MCF 10A (cell line): Measurements from ENCODE around the gene CCDC85A. TPM values are rescaled to one million over a fixed set of nuclear protein-coding genes. Genes with fewer than 3 reads are reported as not detected.

Experiments
- BruUV-seq: library from RNA; stranded (reverse); fragments of 400-500 nt; replicated peaks from 2 replicates; lab custom pipeline; 2021; lab: Mats Ljungman, UMichigan
- CTCF ChIA-PET: fragments of 300-600 bp; sonication (Branson Sonifier 250); formaldehyde crosslinking; extraction: SDS; loops from one replicate; lab custom pipeline; 2021; ENCODE audit warnings: antibody characterized with exemption, inconsistent platforms; lab: Yijun Ruan, JAX
- POLR2A ChIA-PET: fragments of 300-600, 350-650 bp; sonication (Branson Sonifier 250); formaldehyde crosslinking; extraction: SDS; loops from one replicate; lab custom pipeline; 2020; ENCODE audit warnings: antibody characterized with exemption, inconsistent platforms; lab: Yijun Ruan, JAX
- DNase-seq: peaks from one replicate; pipeline ENCODE4 v3.0.0-alpha.2; 2018; ENCODE audit not compliant: unreplicated experiment
- H3K27ac Mint-ChIP-seq: one replicate; pipeline ENCODE4 v1.8.0; 2022; ENCODE audit warnings: mild to moderate bottlenecking, low read depth, mixed read lengths; ENCODE audit not compliant: unreplicated experiment
- H3K27me3 Mint-ChIP-seq: one replicate; pipeline ENCODE4 v1.8.0; 2022; ENCODE audit warnings: mixed read lengths; ENCODE audit not compliant: insufficient read depth, unreplicated experiment
- H3K36me3 Mint-ChIP-seq: one replicate; pipeline ENCODE4 v1.8.0; 2022; ENCODE audit warnings: mild to moderate bottlenecking, moderate library complexity, mixed read lengths; ENCODE audit not compliant: insufficient read depth, unreplicated experiment
- H3K4me1 Mint-ChIP-seq: one replicate; pipeline ENCODE4 v1.8.0; 2022; ENCODE audit warnings: mixed read lengths; ENCODE audit not compliant: insufficient read depth, unreplicated experiment
- H3K4me3 Mint-ChIP-seq: one replicate; pipeline ENCODE4 v1.8.0; 2022; ENCODE audit warnings: mild to moderate bottlenecking, moderate library complexity, mixed read lengths; ENCODE audit not compliant: unreplicated experiment
- H3K9me3 Mint-ChIP-seq: one replicate; pipeline ENCODE4 v1.8.0; 2022; ENCODE audit warnings: mixed read lengths; ENCODE audit not compliant: unreplicated experiment
- intact Hi-C: fragments of 100-400 bp; cut with micrococcal nuclease; formaldehyde crosslinking; loops from 2 replicates; pipeline ENCODE4 v1.14.1; 2022
- total RNA-seq: library from RNA; stranded (reverse); gene quantifications from 2 replicates; pipeline ENCODE4 v1.2.3, GENCODE V29; 2022
- TF ChIP-seq, protein P1 (sequence below): fragments of 200-600 bp; IDR thresholded peaks from one replicate; pipeline ENCODE4 v1.8.0; 2022; ENCODE audit warnings: antibody characterized with exemption, mild to moderate bottlenecking; ENCODE audit not compliant: unreplicated experiment

CCDC85A gene
- total RNA-seq, 1 experiment from 2014 or later, result 0.16 TPM

DNA sequence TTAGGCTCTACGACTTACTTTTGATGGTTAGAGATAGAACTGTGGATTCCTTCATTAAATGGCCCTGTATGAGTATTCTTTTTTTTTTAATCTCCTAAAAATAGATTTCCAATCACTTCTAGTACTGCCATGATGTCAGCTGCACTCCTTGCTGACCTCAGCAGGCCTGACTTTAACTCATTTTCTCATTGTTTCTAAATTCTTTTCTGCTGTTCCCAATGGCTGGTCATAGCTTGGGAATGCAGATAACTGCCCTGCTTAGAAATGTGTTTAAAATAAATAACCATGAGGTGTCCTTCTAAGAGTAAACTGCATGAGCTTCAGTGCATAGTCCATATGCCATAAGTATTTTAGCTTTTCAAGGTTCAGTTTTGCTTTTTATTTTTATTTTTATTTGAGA lies 15.7 kb downstream of the CCDC85A start:
- no TSS peak for BruUV-seq
- DNase-seq, result no peak
- CTCF ChIA-PET, result interaction anchor here (0.7 to 1.5 kb wide), 5 partner anchors 9 to 565 kb away, joined by 3 to 6 read pairs (median 3); partner anchors contain the start of gene CCDC85A
- Mint-ChIP-seq H3K27ac (no peak overlapping the region), H3K4me1 (peaks cover 4% of the 10 kb centered on the region), H3K4me3 (no peak overlapping the region), H3K9me3 (no peaks in the 10 kb centered on the region), H3K36me3 (no peaks in the 10 kb centered on the region), H3K27me3 (no peaks in the 10 kb centered on the region)
- TF ChIP-seq, protein P1, sequence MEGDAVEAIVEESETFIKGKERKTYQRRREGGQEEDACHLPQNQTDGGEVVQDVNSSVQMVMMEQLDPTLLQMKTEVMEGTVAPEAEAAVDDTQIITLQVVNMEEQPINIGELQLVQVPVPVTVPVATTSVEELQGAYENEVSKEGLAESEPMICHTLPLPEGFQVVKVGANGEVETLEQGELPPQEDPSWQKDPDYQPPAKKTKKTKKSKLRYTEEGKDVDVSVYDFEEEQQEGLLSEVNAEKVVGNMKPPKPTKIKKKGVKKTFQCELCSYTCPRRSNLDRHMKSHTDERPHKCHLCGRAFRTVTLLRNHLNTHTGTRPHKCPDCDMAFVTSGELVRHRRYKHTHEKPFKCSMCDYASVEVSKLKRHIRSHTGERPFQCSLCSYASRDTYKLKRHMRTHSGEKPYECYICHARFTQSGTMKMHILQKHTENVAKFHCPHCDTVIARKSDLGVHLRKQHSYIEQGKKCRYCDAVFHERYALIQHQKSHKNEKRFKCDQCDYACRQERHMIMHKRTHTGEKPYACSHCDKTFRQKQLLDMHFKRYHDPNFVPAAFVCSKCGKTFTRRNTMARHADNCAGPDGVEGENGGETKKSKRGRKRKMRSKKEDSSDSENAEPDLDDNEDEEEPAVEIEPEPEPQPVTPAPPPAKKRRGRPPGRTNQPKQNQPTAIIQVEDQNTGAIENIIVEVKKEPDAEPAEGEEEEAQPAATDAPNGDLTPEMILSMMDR, result no peak
- intact Hi-C loops, result loop anchor here (10.0 kb wide), 1 partner anchor 85 kb away; no protein-coding TSS in a partner anchor
- POLR2A ChIA-PET, result interaction anchor here (1.3 kb wide), 1 partner anchor 11 kb away, joined by 3 read pairs; no protein-coding TSS in a partner anchor

DNA sequence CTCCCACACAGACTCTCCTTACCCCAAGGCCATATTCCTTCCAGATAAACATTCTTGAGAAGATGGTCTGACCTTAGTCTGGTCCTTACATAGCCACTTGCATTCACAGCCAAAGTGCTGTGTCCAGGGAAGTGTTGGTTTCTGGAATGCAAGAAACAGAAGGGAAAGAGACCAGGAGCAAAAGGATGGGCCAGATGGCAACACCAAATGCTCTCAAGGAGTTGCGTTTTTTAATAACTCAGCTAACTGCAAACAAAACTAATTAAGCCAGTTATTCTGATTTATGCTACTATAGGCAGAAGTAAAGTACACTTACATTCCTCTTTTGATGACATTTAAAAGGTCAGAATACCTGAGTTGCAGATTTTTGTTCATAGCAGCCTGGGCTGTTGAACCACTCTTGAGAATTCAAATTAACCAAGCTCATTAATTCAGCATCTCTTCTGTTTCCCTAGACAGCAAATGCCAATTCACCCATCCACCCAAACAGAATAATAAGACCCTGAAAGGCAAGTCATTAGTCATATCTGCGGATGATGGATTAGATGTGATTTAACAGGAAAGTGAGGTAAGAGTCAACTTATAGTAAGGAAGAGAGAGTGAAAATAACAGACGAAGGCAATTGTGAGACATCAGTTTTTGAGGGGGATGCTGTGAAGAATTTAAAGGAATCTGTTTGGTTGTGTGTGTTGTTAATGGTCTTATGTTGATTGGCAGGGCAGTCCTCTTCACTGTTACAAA lies 18.8 kb downstream of the CCDC85A start:
- TF ChIP-seq, protein P1, result no peak
- Mint-ChIP-seq H3K27me3 (no peaks in the 10 kb centered on the region), H3K4me1 (no peaks in the 10 kb centered on the region), H3K9me3 (no peaks in the 10 kb centered on the region), H3K4me3 (no peak overlapping the region), H3K36me3 (no peaks in the 10 kb centered on the region), H3K27ac (no peak overlapping the region)
- ChIA-PET POLR2A (no interaction called here), CTCF (interaction anchor here (0.8 to 1.8 kb wide), 4 partner anchors 11 to 1259 kb away, joined by 3 to 6 read pairs (median 4); partner anchors contain the start of gene CCDC85A)
- BruUV-seq, result no TSS peak
- no peak for DNase-seq
- intact Hi-C loops, result no loop called here

DNA sequence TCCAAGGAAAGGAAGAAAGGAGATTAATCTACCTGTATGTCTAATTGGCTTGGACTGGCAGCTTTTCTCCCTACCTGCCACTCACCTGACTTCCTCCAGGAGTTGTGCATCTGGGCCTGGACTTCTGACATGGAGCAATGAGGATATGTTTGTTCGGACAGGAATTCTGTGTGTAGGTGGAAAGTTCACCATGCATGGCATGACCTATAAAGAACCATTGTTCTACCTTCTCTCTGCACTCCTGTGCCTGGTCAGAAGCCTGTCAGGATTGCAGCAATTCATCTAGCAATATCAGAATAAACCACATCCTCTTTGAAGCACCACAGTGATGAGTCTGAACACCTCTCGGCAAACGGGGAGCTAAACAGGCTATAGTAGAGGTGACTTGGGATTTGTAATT lies 20.8 kb downstream of the CCDC85A start:
- no peak for DNase-seq
- no peaks in the 10 kb centered on the region for H3K36me3 Mint-ChIP-seq

DNA sequence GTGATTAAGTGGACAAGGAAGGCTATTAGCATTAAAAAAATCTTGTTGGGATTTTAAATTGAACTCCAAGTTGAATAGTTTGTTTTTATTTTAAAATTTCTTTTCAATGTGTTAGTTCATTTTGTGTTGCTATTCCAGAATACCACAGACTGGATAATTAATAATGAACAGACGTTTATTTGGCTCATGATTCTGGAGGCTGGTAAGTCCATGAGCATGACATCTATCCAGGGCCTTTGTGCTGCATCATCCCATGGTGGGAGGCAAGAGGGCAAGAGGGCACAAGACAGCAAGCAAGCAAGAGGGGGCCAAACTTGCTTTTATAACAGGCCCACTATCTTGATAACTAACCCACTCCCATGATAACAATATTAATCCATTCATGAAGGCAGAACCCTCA lies 22.5 kb downstream of the CCDC85A start:
- no peaks in the 10 kb centered on the region for H3K27me3 Mint-ChIP-seq
- no peak overlapping the region for H3K27ac Mint-ChIP-seq
- TF ChIP-seq, protein P1, result no peak
- no TSS peak for BruUV-seq
- H3K36me3 Mint-ChIP-seq, result no peaks in the 10 kb centered on the region
- no peak overlapping the region for H3K4me3 Mint-ChIP-seq
- ChIA-PET CTCF (interaction anchor here (0.9 kb wide), 1 partner anchor 9 kb away, joined by 3 read pairs; no protein-coding TSS in a partner anchor), POLR2A (no interaction called here)
- no peaks in the 10 kb centered on the region for H3K4me1 Mint-ChIP-seq
- intact Hi-C loops, result no loop called here
- DNase-seq, result no peak
- H3K9me3 Mint-ChIP-seq, result no peaks in the 10 kb centered on the region

More for the DNA sequence above, 20.8 kb downstream of the CCDC85A start:
- no TSS peak for BruUV-seq
- POLR2A ChIA-PET, result interaction anchor here (0.7 kb wide), 1 partner anchor 156 kb away, joined by 3 read pairs; no protein-coding TSS in a partner anchor
- intact Hi-C loops, result no loop called here
- H3K4me1 Mint-ChIP-seq, result no peaks in the 10 kb centered on the region
- no peaks in the 10 kb centered on the region for H3K27me3 Mint-ChIP-seq
- CTCF ChIA-PET, result no interaction called here
- no peaks in the 10 kb centered on the region for H3K9me3 Mint-ChIP-seq
- H3K27ac Mint-ChIP-seq, result no peak overlapping the region
- TF ChIP-seq, protein P1, result no peak
- no peak overlapping the region for H3K4me3 Mint-ChIP-seq
